ENCODE data around the gene MED27. TPM values are rescaled to one million over a fixed set of nuclear protein-coding genes. Genes with fewer than 3 reads are reported as not detected.

MED27 gene
- total and polyA plus RNA-seq, 8 donors = 0.87 to 21.9 (median 12.7) TPM

- no peak for DNase-seq
- H3K4me3 ChIP-seq = no peak overlapping the region
- H3K4me1 ChIP-seq = no peaks in the 10 kb centered on the region
- H3K27me3 ChIP-seq = peaks cover 0 to 65% (median 8%) of the 10 kb centered on the region in 3 donors
- H3K36me3 ChIP-seq = no peaks in the 10 kb centered on the region
- no peak overlapping the region for H3K27ac ChIP-seq
- TF ChIP-seq CTCF (IDR thresholded peaks at IDR 0.05) (no peak), POLR2A (IDR thresholded peaks at IDR 0.05) (no peak), POLR2AphosphoS5 (IDR thresholded peaks at IDR 0.05) (no peak), EP300 (IDR thresholded peaks at IDR 0.05) (no peak)
- intact Hi-C loops (cut with DNase I; ENCODE audit: low total_unique reads) = no loop called here
- H3K9me3 ChIP-seq = peaks cover 0 to 10% (median 4%) of the 10 kb centered on the region in 4 donors
- WGBS, 5 donors = 54 to 76% (median 58%) methylated on average over 7 to 20 of the region's 20 CpGs
Observed at GRCh38 chr9:131824155-131824594, 255.5 kb downstream of the MED27 start.

DNA sequence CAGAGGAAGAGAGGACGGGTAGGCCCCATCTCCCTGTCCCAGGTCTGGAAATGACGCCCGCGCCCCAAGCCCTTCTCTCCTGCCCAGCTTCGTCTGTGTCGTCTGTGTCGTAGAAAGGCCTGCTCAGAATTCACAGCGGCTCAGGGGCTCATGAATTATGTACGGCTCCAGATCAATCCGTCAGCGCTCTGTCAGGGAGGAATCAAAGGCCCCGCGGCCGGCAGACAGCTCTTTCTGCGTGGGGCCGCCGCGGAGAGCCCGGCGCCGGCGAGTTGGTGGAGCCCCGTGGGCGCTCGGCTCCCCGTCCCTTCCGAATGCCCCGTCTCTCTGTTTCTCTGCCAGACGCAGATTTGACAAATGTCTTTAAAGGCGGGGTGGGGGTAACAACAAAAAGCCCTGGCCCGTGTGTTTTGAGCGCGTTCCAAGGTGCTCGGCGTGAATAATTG is 255.9 kb downstream of the MED27 start:
- DNase-seq = no peak
- TF ChIP-seq CTCF (IDR thresholded peaks at IDR 0.05) (no peak), EP300 (IDR thresholded peaks at IDR 0.05) (no peak), POLR2A (IDR thresholded peaks at IDR 0.05) (no peak), POLR2AphosphoS5 (IDR thresholded peaks at IDR 0.05) (no peak)
- no peaks in the 10 kb centered on the region for H3K4me1 ChIP-seq
- peaks cover 0 to 10% (median 4%) of the 10 kb centered on the region in 4 donors for H3K9me3 ChIP-seq
- no peaks in the 10 kb centered on the region for H3K36me3 ChIP-seq
- H3K27me3 ChIP-seq = peaks cover 0 to 65% (median 8%) of the 10 kb centered on the region in 3 donors
- no peak overlapping the region for H3K4me3 ChIP-seq
- no peak overlapping the region for H3K27ac ChIP-seq
- 39 to 60% (median 42%) methylated on average over 27 to 35 of the region's 35 CpGs for WGBS, 5 donors
- intact Hi-C loops (cut with DNase I; ENCODE audit: low total_unique reads) = no loop called here

DNA sequence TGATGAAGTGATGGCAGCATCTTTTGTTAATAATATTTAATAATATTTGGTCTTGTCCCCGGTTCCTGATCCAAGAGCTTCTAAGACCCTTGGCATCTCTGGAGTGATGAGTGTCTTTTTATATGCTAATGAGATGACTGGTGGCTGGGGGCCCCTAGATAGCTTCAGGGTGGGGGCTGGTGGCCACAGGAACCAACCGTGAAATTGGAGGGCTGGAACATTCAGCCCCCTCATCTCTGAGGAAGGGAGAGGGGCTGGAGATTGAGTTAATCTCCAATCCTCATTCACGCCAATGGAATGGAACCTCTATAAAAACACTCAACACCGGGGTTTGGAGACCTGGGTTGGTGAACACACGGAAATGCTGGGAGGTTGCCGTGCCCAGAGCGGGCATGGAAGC is 261.6 kb downstream of the MED27 start:
- 68 to 84% (median 79%) methylated on average over 7 of the region's 7 CpGs for WGBS, 5 donors
- intact Hi-C loops (cut with DNase I; ENCODE audit: low total_unique reads) = no loop called here
- no peak for TF ChIP-seq CTCF (IDR thresholded peaks at IDR 0.05)
- no peak for TF ChIP-seq POLR2A (IDR thresholded peaks at IDR 0.05)
- no peak for TF ChIP-seq POLR2AphosphoS5 (IDR thresholded peaks at IDR 0.05)
- TF ChIP-seq EP300 (IDR thresholded peaks at IDR 0.05) = no peak
- Histone ChIP-seq H3K4me1 (no peaks in the 10 kb centered on the region), H3K27me3 (peaks cover 0 to 75% (median 8%) of the 10 kb centered on the region in 3 donors), H3K9me3 (no peaks in the 10 kb centered on the region), H3K27ac (no peak overlapping the region), H3K36me3 (no peaks in the 10 kb centered on the region), H3K4me3 (no peak overlapping the region)
- no peak for DNase-seq

GRCh38 chr9:131817627-131818026 is 262.0 kb downstream of the MED27 start:
- Histone ChIP-seq H3K4me1 (no peaks in the 10 kb centered on the region), H3K36me3 (no peaks in the 10 kb centered on the region), H3K9me3 (no peaks in the 10 kb centered on the region), H3K4me3 (no peak overlapping the region), H3K27ac (no peak overlapping the region), H3K27me3 (peaks cover 0 to 75% (median 8%) of the 10 kb centered on the region in 3 donors)
- no peak for DNase-seq
- 16 to 37% (median 28%) methylated on average over 9 of the region's 9 CpGs for WGBS, 5 donors
- intact Hi-C loops (cut with DNase I; ENCODE audit: low total_unique reads) = no loop called here
- TF ChIP-seq POLR2AphosphoS5 (IDR thresholded peaks at IDR 0.05) (no peak), CTCF (IDR thresholded peaks at IDR 0.05) (no peak), EP300 (IDR thresholded peaks at IDR 0.05) (no peak), POLR2A (IDR thresholded peaks at IDR 0.05) (no peak)
